Activated T-cell treated with anti-CD3 and anti-CD28 coated beads, Interleukin-2, amount 50 U/mL, for 48 hours (primary cell): ENCODE measurements around the gene NRM.
"Not testable (repeated sequence)": the region's sequence is repeated elsewhere in the genome, so short reads cannot be mapped to it uniquely, and the experiment has no call there.

ENCODE experiments used
- DNase-seq, 2 experiments: peaks; one replicate each; pipeline ENCODE4 v3.0.0-alpha.2; 2020

The NRM gene

DNA sequence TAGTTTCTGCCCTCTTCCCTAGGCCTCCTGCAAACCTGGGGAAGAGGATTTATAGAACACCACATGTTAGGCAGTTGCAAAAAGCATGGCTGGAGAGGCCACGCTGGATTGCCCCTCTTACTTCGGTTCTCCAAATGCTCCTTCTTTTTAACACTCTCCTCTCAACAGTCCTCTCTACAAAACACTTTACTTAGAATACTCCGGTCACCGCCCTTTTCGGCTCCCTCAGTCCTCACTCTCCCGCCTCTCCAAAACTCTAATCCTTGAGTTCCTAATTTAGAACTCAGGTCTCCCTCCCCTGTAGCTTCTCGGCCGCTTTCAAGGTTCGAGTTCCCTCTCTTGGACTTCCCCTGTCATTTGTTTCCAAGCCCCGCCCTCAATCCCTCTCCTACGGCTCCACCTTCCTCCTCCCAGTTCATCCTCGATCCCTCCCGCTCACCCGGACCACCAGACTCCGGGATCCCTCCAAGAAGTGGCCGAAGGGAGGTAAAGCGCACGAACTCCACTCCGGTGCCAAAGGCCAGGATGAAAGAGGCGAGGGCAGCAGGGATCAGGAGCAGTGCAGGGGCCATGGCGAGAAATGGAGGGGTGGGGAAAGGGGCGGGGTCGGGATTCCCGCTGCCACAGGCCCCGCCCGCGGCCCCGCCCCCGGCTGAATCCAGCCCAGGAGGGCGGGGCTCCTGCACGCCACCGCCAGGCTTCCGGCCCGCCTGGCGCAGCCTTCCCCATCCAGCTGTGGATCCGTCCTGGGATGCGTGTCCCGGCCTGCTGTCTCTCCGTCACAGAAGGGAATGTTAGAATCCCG lies at the start of gene NRM:
Gene NRM, minus strand, starts transcription at position 582 of the 805 bp plus-strand sequence. Its CDS starts 10 bp downstream, at position 572.
- DNase-seq = peak; percentile 89

DNA sequence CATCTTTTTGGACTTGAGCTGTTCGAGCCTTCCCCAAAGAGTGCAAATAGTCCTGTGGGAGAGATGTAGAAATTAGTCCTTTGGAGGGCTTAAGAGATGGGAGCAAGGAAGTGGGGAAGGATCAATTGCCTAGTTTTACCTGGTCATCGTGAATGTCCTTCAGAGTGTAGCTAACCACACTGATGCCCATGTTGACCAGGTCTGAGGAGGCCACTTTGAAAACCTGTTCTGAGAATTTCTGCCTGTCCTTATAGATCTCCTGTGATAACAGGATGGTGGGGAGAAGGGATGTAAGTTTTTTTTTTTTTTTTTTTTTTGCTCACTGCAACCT lies 49.7 kb upstream of the NRM start:
- DNase-seq = no peak

DNA sequence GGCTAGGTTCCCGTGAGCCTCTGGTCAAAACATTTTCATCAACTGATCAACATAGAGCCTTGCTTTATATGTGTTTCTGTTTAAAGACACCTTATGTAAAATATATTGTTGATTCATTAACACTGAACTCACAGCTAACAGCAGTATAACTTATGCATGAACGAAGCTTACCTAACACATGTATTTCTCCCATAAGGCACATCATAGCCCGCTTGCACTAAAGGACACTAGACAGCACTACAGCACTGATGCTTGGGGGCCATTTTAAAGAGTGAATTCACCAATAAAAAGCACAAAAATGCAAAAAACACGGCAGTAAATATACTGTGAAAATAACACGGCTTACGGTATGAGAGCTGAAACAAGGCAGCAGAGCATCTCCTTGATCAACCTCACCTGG lies 47.7 kb upstream of the NRM start:
- no peak for DNase-seq

GRCh38 chr6:30735668-30736314 lies 45.0 kb upstream of the NRM start:
- peak in 1 of 2 experiments; percentile 49 for DNase-seq

DNA sequence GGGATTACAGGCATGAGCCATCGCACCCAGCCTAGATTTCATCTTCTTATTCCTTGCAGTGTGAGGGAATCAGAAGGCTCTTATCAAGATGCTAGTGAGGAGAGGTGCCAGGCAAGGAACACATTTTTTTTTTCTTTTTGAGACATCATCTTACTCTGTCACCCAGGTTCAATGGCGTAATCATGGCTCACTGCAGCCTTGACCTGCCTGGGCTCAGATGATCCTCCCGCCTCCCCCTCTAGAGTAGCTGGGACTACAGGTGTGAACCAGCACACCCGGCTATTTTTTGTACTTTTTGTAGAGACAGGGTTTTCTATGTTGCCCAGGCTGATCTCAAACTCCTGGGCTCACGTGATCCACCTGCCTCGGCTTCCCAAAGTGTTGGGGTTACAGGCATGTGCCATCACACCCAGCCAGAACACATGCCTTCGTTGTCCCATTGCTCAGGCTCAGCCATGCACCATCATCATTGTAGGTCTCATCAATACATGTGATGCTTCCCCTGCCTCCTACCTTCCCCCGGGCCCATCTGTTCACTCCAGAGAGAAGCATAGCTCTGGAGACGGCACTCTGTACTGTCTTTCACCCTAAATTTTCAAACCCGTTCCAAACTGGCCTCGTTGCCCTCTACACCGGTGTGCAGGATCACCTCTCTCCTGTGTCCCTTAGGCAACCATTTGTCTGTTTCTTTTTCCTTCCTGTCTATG lies 41.6 kb upstream of the NRM start:
- DNase-seq = no peak

DNA sequence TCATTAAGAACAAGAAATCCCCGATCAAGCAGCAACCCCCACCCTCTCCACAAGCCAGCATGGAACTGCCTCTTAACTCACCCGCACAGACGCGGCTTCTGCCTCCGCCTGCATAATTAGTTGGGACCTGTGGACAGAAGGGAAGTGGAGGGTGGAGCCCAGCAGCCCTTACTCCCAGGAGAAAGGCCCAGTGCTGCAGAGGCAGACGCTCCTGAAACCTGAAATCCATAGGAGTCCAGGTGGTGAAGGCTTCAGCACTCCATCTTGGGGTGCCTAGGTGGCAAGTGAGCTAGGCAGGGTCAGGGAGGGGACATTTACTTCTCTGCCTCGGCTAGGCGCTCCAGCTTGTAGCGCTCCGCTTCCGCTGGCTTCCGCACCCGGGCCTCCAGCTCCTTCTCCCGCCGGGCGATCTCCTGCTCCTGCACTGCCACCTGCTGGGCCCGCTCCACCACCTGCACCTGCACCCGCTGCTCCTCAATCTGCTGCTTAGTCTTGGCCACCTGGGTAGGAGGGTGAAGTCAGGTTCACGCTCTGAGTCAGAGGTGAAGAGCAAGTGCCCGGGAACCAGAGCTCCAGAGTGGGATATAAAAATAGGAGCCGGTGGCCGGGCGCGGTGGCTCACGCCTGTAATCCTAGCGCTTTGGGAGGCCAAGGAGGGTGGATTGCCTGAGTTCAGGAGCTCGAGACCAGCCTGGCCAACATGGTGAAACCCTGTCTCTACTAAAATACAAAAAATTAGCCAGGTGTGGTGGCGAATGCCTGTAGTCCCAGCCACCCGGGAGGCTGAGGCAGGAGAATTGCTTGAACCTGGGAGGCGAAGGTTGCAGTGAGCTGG lies 40.0 kb upstream of the NRM start:
- DNase-seq = peak; percentile 87 to 92

DNA sequence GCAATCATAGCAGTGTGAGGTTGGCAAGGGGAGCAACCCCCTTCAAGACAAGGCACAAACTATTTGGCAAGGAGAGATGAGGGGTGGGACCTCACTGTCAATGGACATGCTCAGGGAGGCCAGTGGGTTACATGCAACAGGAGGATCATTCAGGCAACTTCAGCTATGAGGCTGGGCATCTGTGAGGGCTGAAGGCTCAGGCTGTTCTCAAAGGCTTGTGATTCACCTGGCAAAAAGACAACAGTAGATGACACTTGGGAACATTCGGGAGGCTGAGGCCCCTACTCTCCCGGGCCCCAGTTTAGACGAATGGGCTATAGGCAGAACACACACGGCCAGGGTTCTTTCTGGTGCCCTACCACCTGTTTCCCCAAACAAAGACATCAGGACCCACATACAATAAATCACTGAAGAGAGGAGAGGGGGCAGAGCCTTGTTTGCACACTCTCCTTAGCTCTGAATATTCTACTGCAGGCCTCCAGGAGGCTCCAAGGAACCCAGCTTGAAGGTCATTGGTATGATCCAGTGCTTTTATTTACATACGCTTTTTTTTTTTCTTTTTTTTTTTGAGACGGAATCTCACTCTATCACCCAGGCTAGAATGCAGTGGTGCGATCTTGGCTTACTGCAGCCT lies 37.3 kb upstream of the NRM start:
- no peak for DNase-seq

- no peak for DNase-seq
Measured at GRCh38 chr6:30726506-30727413, 36.0 kb upstream of the NRM start.

DNA sequence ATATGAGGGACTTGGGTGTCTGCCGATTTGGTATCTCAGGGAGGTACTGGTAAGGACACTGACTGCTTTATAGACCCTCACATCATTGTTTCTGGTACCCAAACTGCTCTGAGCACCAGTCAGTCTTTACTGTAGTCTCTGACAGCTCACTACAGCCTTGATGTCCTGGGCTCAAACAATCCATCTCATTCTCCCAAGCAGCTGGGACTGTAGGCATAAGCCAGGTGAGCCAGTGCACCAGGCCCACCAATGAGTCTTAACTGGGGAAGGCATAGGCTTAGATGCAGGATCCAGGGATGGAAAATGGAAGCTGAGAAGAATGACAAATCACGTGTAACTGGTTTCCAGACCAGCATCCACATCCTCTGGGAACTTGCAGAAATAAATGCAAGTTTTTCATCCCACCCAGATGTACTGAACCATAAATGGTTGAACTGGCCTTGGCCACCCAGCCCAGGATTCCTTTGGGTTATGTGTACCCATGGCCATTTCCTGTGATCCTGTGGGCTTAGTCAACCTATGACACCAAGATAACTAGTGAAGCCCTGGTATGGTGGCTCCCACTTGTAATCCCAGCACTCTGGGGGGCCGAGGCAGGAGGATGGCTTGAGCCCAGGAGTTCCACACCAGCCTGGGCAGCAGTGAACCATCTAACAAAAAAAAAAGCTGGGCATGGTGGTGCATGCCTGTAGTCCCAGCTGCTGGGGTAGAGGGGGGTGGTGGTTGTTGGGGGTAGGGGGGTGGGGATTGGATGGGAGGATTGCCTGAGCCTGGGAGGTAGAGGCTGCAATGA lies 35.1 kb upstream of the NRM start:
- DNase-seq = peak; percentile 59 to 63

GRCh38 chr6:30724906-30725667 lies 34.3 kb upstream of the NRM start:
- no peak for DNase-seq

GRCh38 chr6:30723843-30724741 lies 33.3 kb upstream of the NRM start:
- not testable (repeated sequence) for DNase-seq

GRCh38 chr6:30723159-30723842 lies 32.5 kb upstream of the NRM start:
- not testable (repeated sequence) for DNase-seq

GRCh38 chr6:30722280-30723112 lies 31.7 kb upstream of the NRM start:
- DNase-seq = peak; percentile 93

- DNase-seq = peak in 1 of 2 experiments; percentile 54
Measured at GRCh38 chr6:30722025-30722279, 31.2 kb upstream of the NRM start.

DNA sequence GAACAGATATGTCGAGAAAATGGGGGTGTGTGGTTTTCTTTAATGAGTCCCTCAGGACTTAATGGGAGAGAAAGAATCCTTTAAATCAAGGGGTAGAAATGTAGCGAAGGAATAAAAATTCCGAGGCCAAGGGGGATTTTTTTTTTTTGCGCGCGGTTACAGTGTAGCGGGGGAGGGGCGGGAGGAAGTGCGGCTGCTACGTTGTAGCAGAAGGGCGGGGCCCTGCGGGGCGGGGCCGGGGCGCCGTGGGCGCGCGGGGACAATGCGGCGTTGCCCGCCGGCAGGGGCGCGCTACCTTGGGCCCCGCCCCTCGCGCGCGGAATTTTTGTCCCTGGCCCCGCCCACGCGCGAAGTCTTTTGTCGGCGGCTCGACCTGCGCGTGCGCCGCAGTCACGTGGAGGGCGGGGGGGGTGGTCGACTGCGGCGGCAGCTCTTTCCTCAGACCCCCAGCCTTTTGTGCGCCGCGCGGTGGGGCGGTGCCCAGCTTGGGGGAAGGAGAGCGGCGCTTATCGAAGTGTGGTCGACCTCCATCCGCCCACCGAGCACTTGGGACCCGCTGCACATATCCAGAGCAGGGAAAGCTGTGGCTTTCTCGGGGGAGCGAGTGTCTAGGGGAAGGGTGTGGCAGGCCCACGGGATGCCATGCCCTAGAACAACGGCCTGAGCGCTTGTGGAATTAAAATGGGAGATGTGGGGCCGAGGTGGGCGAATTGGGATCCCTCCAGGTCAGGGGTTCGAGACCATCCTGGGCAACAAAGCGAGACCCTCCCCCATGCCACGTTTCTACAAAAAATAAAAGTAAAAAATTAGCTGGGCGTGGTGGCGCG lies 30.6 kb upstream of the NRM start:
- peak; percentile 96 to 97 for DNase-seq

- peak; percentile 82 to 83 for DNase-seq
Measured at GRCh38 chr6:30720738-30721197, 30.0 kb upstream of the NRM start.
